NCI-H2196 treated with DMSO at 0.1 percent for 48 hours (cell line): ENCODE results near the gene TM9SF1.

Experiments
- DNase-seq: peaks from one replicate; lab custom pipeline; 2025; ENCODE audit not compliant: unreplicated experiment; lab: John Stamatoyannopoulos, UW

Gene TM9SF1

GRCh38 chr14:24196071-24197055, 1.1 kb upstream of the TM9SF1 start:
- no peak for DNase-seq

DNA sequence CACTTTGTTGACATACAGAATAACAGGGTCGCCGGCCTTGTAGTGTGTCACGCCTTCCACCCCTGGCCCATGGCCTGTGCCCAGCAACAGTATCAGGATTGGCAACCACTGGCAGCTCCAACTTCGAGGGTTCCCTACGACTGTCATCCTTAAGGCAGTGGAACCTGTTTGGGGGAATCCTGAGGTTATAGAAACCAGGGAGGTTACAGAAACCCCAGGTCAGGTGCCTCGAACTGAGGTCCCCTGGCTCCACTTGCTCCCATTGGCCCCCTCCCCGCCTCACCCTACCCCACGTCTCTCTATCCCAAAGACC, 412 bp downstream of the TM9SF1 start:
- DNase-seq = no peak

DNA sequence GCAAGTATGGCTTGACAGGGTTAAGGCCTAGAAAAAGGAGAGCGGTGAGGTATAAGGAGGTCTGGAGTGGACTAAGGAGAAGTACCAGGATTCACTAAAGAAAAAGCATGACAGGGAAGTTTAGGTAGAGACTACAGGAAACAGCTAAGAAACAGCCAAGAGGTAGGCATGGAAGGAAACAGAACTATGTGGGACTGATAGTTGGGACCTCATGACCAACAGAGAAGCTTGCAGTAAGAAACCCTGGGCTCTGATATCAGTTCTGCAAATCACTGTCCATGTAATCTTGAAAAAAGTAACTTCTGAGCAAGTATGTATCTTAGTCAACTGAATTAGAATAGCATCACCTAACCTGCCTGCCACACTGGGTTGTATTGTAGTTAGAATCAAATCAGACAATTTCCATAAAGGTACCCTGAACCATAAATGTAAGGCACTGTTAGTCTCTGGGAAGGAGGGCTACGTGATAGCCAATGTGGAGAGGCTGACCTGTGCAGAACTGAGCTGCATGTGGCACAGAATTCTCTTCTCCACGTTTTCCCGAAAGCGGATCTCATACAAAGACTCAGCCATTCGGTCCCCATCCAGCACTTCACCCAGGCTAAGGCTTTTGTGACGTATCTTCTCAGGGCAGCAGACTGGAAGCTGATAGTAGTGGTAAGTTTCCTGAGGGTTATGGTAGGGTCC, 912 bp downstream of the TM9SF1 start:
- DNase-seq = no peak

DNA sequence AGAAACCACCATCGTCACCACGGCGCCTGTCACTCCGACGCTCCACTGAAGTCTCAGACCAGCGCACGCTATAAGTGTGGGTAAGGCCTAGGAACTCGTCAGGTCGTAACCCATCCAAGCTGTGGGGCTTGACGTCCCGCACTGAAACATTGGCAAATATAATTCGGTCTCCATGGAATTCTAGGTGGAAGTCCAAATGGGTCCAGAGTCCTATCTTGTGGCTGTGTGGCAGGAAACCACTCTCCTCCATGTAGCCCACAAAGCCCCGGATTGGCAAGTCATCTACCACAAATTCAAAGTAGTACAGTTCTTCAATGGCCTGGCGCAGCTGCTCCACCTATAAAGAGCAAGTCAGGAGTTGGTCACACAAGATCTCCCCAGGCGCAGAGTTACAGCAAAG, 2.3 kb downstream of the TM9SF1 start:
- no peak for DNase-seq

GRCh38 chr14:24190416-24190815, 4.8 kb downstream of the TM9SF1 start:
- DNase-seq = no peak

- no peak for DNase-seq
These were observed 5.8 kb downstream of the TM9SF1 start for GRCh38 chr14:24189460-24189859.

DNA sequence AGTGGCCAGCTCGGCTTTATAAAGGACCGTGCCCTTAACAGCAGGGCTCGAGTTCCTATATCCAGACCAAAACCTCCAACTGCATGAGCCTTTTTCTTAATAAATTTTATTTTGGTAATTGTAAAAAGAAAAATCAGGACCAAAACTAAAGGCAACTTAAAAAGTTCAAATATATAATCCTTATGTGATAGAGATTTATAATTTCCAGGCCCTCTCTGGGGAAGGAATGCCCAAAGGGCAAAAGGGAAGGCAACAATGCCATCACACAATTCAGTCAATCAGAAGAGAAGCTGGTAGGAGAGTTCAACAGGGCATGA, 6.2 kb downstream of the TM9SF1 start:
- DNase-seq = no peak

DNA sequence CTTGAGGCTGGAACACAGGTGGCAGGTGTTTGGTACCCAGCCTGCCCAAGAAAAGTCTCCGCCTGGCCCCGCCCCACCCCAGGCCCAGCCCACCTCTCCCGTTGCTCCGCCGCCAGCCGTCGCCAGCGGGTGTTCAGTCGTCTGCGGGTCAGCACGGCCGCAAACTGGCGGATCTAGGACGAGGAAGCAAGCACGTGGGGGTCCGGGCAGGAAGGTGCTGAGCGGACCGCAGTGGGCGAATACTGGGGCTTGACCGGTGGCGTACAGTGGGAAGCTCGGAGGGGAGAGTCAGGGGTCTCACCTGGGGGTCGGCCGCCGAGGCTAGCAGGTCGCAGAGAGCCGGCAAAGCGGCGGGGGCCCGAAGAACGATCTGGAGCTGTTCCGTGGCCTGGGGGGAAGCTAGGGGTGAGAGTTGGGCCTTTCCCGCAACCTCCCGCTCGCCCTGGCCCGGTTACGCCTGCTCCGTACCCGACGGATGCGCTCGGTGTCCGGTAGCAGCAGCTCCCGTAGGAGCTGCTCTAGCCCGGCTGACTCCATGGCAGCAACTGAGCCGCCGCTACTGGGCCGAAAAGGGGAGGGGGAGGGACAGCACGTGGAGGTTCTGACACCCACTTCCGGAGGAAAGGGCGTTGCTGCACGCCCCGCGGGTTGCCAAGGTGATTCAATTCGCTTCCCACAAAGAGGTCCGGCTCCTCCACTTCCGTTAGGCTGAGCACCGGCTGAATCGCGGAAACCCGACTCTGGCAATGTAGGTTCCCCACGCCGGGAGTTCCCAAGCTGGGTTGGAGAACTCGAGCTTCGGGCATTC, 6.8 kb downstream of the TM9SF1 start, which contains the start of gene IPO4:
TSS of gene IPO4 (minus strand) at position 566 of the 808 bp plus-strand sequence. CDS start at position 537, 29 bp downstream.
- peak; percentile 98 for DNase-seq

DNA sequence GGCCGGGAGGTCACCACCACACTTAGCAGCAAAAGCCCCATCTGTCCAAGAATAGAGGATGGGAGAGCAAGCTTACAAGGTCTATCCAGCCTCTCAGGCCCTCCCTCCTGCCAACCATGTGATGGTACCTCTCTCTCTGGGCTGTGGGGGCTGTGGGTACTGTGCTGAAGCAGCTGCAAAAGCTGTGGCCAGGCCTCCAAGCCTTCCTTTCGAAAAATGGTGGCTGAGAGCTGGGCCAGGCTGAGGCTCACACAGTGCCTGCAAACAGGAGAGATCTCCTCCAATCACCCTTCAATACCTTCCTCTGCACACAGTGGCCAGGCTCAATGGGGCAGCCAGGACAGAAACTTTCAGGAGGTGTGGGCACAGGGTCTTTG, 7.7 kb downstream of the TM9SF1 start:
- DNase-seq = no peak

- DNase-seq = no peak
These were observed 8.3 kb downstream of the TM9SF1 start for GRCh38 chr14:24186831-24187538.

DNA sequence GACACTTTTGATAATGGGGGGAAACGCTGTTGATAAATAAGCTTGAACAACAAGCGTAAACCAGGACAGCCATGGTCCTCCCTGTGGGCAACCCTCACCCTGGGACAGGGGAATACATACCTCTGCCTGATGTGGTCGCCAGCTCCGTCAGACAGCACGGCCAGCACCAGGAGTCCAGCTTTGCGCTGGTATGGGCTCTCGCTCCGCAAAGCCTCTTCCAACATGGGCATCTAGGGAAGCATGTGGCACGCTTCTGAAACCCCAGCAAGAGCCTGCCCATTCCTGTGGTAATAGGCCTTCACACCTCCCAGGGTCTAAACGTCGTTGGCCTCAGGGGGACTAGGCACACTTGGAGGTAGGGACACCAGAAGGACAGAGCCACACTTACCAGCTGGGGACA, 9.5 kb downstream of the TM9SF1 start:
- DNase-seq = no peak

DNA sequence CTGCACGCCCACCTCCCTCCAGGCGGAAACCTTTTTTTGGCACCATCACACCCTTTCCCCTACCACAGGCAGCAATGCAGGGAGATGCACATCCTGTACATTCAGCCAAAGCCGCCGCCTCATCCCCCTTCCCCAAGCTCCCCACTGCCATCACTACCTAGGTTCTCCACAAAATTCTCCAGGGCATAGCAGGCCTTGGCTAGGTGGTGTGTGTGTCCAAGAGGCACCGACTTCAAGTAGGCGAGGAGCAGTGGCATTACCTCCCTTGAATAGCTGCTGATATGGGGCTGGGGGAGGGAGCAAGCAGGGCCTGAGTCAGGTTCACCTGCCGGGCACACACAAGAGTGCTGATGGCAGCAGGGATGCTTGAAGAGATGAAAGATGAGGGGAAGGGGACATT, 10.2 kb downstream of the TM9SF1 start:
- DNase-seq = no peak

DNA sequence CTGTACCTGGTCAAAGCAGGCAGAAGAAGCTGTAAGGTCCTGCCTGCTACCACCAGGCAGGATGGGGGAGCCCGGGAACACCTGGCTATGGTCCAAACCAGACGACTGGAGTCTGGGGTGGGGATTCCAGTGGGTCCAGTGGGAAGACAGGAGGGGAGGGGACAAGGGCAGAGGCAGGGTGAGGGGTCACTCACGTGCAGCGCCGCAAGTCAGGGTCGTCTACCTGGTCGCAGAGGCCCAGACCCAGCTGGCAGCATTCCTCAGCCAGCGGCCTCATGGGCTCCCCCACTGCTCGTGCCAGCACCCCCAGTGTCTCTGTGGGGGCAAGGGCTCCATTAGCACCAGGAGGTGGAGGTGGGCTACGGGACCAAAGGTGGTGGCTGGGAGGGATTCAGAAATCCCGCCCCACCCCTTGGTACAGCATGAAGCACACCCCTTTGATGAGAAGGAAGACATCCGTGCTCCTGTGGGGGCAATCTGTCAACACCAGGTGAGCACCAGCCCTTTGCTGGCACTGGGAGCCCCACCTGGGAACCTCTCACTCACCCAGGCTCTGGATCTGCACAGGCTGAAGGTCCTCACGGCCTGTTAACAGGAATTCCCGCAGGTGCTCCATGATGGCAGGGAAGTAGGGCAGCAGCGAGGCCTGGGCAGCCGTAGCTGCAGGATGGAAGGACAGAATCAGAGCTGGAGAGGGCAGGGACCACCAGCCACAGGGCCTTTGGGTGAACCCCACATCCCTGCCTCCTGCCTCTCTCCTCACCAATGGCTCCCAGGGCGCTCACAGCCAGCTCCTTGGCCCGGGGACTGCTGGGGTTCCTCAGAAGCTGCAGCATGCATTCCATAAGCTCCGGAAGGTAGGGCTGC, 10.9 kb downstream of the TM9SF1 start:
- DNase-seq = no peak

DNA sequence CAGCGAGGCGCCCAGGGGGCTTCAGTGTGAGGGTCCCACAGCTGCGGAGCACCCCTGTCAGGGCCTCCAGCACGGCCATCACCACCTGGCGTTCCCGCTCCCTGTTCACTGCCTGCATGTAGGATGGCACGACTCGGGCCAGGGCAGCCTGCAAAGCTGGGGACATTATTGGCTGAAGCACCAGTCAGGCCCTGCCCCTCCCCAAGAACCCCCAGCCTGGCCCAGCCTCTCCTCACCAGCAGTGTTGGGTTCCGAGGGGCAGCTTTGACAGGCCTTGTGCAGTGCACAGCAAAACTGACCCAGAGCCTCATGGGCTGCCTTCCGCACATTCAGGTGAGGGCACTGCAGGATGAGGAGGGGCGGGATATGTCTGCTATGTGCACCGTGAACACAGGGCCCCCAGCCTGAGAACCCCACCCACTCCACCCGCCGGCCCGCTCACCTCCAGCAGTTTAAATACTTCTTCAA, 12.2 kb downstream of the TM9SF1 start:
- DNase-seq = no peak

DNA sequence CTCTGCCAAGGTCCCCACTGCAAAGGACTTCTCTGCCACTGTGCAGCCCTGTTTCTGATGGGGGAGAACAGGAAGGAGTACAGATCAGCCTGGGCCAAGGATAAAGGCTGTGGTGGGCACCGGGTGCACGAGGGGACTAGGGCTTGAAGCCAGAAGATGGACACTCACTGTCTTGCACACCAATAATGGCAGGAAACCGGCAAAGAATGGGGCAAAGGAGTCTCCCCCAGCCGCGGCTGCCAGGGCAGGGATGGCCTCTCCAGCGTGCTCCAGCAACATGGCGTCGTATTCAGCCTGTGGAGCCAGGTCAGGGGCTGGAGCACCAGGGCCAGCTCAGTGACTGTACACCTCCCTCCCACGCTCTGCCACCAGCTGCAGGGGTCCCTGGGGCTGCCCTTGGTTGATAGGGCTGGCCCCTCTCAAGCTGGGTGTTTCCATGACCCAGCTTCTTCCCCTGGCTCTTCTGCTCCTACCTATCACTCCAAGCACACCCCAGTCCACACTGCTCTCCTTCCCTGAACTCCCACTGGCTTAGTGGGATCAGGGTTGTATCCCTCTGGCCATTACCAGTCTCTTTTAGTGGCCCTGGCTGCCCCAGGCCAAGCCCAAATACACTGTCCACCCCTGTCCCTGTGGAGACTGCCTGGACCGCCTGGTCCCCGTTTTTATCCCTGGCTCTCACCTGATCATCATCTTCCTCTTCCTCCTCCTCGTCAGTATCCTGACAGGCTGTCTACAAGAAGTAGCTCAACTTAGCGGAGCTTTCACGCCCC, 12.9 kb downstream of the TM9SF1 start:
- DNase-seq = no peak

DNA sequence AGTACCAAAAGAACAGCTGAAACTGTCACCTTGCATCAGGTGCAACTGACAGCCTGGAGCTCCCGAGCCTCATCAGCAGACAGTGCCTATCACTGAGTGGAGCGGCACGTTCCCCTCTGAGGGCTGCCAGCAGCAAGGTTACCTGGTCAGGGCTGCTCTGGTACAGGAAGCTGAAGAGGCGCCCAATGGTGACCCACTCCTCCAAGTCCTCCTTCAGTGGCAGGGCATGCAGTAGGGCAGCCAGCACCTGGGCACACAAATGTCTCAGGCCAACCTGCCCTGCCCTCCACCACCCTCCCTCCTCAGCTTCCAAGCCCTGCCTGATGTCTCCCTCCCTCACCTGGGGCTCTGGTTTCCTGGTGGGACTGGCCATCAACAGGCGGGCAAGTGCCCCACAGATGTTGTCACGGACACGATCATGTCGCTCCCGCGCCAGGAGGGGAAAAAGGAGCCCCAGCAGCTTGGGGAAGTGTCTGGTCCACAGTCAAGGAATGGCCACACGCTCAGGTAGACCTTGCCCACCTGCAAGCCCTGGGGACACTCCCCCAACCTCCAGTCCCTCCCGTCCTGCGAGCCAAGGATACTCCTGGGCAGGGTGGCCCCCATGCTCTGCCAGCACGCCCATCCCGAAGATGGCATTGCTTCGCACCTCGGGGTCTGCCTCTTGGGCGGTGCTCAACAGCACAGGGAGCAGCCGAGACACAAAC, 13.7 kb downstream of the TM9SF1 start:
- DNase-seq = no peak

- peak; percentile 36 for DNase-seq
These were observed 15.1 kb downstream of the TM9SF1 start for GRCh38 chr14:24179961-24180796.
